K562 (cell line): Measurements from ENCODE around the gene ZFP92. TPM values are rescaled to one million over a fixed set of nuclear protein-coding genes. Genes with fewer than 3 reads are reported as not detected.

ENCODE experiments used
- PTRF ChIP-seq: fragments of 450-650 bp; IDR thresholded peaks from 2 replicates; pipeline ENCODE4 v1.6.1; 2016; ENCODE audit warnings: mild to moderate bottlenecking, missing genetic modification characterization, missing compliant biosample characterization
- ZBED1 ChIP-seq: IDR thresholded peaks from 2 replicates; pipeline ENCODE4 v1.6.1; 2014
- ZNF224 ChIP-seq: sonication (generic); formaldehyde crosslinking; IDR thresholded peaks from 2 replicates; pipeline ENCODE4 v1.8.0; 2022; ENCODE audit warnings: mild to moderate bottlenecking, missing genetic modification reagents
- polyA plus RNA-seq, 8 experiments: library from polyadenylated mRNA; depleted of rRNA in 4 of 8; stranded (reverse) in 5 of 8; unstranded in 3 of 8; fragments of >200 nt; fragmentation: Nextera tagmentation in 2 of 8; fragmentation: Illumina TruSeq in 1 of 8; extraction: Ambion mirVana in 2 of 8; extraction: Trizol in 1 of 8; gene quantifications; 2 replicates each; pipeline versions ENCODE4 v1.2.1 to v1.2.3, GENCODE V29; 2011 to 2014; ENCODE audit warnings: inconsistent platforms in 1 of 8, missing spikeins in 1 of 8
- total RNA-seq, 7 experiments: library from RNA; depleted of rRNA in 6 of 7; stranded (reverse); fragments of >200 nt in 6 of 7; fragmentation: Illumina TruSeq in 2 of 7; extraction: Trizol in 2 of 7; gene quantifications; 2 replicates each; pipeline versions ENCODE4 v1.2.1 to v1.2.3, GENCODE V29; 2011 to 2021; ENCODE audit warnings: low replicate concordance in 1 of 7
- TF ChIP-seq, protein P1 (sequence below): sonication (generic); formaldehyde crosslinking; IDR thresholded peaks from 2 replicates; pipeline ENCODE4 v1.8.0; 2022; ENCODE audit warnings: mild to moderate bottlenecking, missing genetic modification reagents, borderline replicate concordance
- TF ChIP-seq, protein P2 (sequence below), 2 experiments: fragments of 450-650 bp in 1 of 2; IDR thresholded peaks; 2 replicates each; pipeline ENCODE4 v1.6.1; 2011 to 2017; ENCODE audit warnings: low read depth in 2 of 2, antibody characterized with exemption in 1 of 2, borderline replicate concordance in 1 of 2, low read length in 1 of 2, mild to moderate bottlenecking in 1 of 2, mixed read lengths in 1 of 2; ENCODE audit not compliant: control insufficient read depth in 1 of 2

The ZFP92 gene
- total and polyA plus RNA-seq, 9 of the 15 experiments (the other 6 are each of a cell fraction or from before 2014, with no cell fraction given) = 0.32 to 3.3 (median 1.8) TPM

- TF ChIP-seq, protein P1, sequence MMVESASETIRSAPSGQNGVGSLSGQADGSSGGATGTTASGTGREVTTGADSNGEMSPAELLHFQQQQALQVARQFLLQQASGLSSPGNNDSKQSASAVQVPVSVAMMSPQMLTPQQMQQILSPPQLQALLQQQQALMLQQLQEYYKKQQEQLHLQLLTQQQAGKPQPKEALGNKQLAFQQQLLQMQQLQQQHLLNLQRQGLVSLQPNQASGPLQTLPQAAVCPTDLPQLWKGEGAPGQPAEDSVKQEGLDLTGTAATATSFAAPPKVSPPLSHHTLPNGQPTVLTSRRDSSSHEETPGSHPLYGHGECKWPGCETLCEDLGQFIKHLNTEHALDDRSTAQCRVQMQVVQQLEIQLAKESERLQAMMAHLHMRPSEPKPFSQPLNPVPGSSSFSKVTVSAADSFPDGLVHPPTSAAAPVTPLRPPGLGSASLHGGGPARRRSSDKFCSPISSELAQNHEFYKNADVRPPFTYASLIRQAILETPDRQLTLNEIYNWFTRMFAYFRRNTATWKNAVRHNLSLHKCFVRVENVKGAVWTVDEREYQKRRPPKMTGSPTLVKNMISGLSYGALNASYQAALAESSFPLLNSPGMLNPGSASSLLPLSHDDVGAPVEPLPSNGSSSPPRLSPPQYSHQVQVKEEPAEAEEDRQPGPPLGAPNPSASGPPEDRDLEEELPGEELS (CRISPR knock-in tag) = no peak
- TF ChIP-seq ZNF224 (CRISPR knock-in tag) (no peak), PTRF (tag) (no peak), ZBED1 (no peak)
- TF ChIP-seq, protein P2, sequence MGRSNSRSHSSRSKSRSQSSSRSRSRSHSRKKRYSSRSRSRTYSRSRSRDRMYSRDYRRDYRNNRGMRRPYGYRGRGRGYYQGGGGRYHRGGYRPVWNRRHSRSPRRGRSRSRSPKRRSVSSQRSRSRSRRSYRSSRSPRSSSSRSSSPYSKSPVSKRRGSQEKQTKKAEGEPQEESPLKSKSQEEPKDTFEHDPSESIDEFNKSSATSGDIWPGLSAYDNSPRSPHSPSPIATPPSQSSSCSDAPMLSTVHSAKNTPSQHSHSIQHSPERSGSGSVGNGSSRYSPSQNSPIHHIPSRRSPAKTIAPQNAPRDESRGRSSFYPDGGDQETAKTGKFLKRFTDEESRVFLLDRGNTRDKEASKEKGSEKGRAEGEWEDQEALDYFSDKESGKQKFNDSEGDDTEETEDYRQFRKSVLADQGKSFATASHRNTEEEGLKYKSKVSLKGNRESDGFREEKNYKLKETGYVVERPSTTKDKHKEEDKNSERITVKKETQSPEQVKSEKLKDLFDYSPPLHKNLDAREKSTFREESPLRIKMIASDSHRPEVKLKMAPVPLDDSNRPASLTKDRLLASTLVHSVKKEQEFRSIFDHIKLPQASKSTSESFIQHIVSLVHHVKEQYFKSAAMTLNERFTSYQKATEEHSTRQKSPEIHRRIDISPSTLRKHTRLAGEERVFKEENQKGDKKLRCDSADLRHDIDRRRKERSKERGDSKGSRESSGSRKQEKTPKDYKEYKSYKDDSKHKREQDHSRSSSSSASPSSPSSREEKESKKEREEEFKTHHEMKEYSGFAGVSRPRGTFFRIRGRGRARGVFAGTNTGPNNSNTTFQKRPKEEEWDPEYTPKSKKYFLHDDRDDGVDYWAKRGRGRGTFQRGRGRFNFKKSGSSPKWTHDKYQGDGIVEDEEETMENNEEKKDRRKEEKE (IDR thresholded peaks at IDR 0.05; ENCODE audit: borderline replicate concordance in 1 of 2, control insufficient read depth in 1 of 2, low read depth in 2 of 2, low read length in 1 of 2) = no peak
Measured at GRCh38 chrX:153433781-153434285, 22.6 kb downstream of the ZFP92 start (continued).
